ENCODE data around the gene C19orf81.

DNA sequence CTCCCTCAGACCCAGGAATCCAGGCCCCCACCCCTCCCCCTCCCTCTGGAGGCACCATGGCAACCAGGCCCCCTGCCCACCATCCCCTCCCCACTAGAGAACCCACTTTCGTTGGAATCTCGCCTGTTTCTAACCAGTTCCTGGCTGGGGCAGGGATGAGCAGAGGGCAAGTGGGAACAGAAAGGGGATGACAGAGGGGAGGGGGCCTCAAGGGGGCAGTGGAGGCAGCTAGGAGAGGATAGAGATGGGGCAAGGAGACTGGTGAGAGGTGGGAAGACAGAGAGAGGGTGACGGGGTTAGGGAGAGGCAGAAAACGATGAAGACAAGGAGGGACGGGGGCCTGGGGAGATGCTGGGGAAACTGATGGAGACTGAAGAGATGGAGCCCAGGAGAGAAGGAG, 586 bp upstream of the C19orf81 start:
- no peak for TF ChIP-seq ELF1 (IDR thresholded peaks at IDR 0.05; ENCODE audit: borderline replicate concordance, low read depth)
- TF ChIP-seq CTCF (IDR thresholded peaks at IDR 0.05 in 2 of 3, conservative IDR thresholded peaks at IDR 0.05 in 1 of 3; ENCODE audit: borderline replicate concordance in 1 of 3, insufficient read depth in 1 of 3, low read depth in 2 of 3, low read length in 2 of 3): no peak
- TF ChIP-seq, protein P1, sequence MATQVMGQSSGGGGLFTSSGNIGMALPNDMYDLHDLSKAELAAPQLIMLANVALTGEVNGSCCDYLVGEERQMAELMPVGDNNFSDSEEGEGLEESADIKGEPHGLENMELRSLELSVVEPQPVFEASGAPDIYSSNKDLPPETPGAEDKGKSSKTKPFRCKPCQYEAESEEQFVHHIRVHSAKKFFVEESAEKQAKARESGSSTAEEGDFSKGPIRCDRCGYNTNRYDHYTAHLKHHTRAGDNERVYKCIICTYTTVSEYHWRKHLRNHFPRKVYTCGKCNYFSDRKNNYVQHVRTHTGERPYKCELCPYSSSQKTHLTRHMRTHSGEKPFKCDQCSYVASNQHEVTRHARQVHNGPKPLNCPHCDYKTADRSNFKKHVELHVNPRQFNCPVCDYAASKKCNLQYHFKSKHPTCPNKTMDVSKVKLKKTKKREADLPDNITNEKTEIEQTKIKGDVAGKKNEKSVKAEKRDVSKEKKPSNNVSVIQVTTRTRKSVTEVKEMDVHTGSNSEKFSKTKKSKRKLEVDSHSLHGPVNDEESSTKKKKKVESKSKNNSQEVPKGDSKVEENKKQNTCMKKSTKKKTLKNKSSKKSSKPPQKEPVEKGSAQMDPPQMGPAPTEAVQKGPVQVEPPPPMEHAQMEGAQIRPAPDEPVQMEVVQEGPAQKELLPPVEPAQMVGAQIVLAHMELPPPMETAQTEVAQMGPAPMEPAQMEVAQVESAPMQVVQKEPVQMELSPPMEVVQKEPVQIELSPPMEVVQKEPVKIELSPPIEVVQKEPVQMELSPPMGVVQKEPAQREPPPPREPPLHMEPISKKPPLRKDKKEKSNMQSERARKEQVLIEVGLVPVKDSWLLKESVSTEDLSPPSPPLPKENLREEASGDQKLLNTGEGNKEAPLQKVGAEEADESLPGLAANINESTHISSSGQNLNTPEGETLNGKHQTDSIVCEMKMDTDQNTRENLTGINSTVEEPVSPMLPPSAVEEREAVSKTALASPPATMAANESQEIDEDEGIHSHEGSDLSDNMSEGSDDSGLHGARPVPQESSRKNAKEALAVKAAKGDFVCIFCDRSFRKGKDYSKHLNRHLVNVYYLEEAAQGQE (IDR thresholded peaks at IDR 0.05; ENCODE audit: low read depth): no peak
- TF ChIP-seq ZNF274 (IDR thresholded peaks at IDR 0.05; ENCODE audit: low read depth, low read length): no peak
- no peak for TF ChIP-seq ZFX (IDR thresholded peaks at IDR 0.05)
- TF ChIP-seq RAD21 (IDR thresholded peaks at IDR 0.05; ENCODE audit: low read depth): no peak
- TF ChIP-seq SP1 (IDR thresholded peaks at IDR 0.05; ENCODE audit: low read depth): no peak
- no peak for TF ChIP-seq CEBPB (IDR thresholded peaks at IDR 0.05; ENCODE audit: low read depth)
- TF ChIP-seq POLR2A (IDR thresholded peaks at IDR 0.05; ENCODE audit: borderline replicate concordance, extremely low read depth, insufficient read depth, insufficient read length): no peak
- TF ChIP-seq POLR2AphosphoS5 (IDR thresholded peaks at IDR 0.05; ENCODE audit: low read depth, low read length): no peak
- TF ChIP-seq ZBTB33 (IDR thresholded peaks at IDR 0.05; ENCODE audit: extremely low read depth, insufficient replicate concordance, low read length): no peak
- no peak for TF ChIP-seq EZH2 (IDR thresholded peaks at IDR 0.05)

Data from HCT116 (cell line).